ENCODE measurements around the gene PDE4B. TPM values are rescaled to one million over a fixed set of nuclear protein-coding genes. Genes with fewer than 3 reads are reported as not detected.

Gene PDE4B
- total RNA-seq, 1 donor from 2014 or later: 1.2 TPM

DNA sequence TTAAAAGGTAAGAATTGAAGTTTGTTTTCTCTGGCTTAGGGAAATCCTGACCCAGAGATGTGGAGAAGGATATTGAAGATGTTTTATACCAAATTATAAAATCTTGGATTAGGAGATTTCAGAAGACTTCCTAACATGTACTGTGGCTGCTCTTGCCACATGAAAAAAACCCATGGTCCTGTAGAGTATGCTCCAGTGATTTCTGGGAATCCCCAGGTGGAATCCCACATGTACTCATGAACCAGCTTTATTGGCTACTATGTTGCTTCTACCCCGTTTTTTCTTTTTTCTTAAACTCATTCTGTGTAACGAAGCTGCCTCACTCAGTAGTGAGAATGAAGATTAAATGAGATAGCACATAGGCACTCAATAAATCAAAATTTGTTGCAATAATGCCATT lies 608.5 kb downstream of the PDE4B start:
- H3K4me2 ChIP-seq: no peak overlapping the region
- Mint-ChIP-seq H3K27ac (no peak overlapping the region), H3K27me3 (ENCODE audit: insufficient read depth, low read depth) (no peaks in the 10 kb centered on the region), H3K9me3 (no peaks in the 10 kb centered on the region), H3K36me3 (no peaks in the 10 kb centered on the region), H3K4me3 (no peak overlapping the region), H3K4me1 (peaks cover 10% of the 10 kb centered on the region)
- H4K20me1 ChIP-seq (ENCODE audit: low read depth): no peaks in the 10 kb centered on the region
- H3K36me3 ChIP-seq: no peaks in the 10 kb centered on the region
- no peak overlapping the region for H3K4me3 ChIP-seq
- TF ChIP-seq EZH2phosphoT487 (IDR thresholded peaks at IDR 0.05) (no peak), EZH2 (IDR thresholded peaks at IDR 0.05) (no peak)
- TF ChIP-seq, protein P1, sequence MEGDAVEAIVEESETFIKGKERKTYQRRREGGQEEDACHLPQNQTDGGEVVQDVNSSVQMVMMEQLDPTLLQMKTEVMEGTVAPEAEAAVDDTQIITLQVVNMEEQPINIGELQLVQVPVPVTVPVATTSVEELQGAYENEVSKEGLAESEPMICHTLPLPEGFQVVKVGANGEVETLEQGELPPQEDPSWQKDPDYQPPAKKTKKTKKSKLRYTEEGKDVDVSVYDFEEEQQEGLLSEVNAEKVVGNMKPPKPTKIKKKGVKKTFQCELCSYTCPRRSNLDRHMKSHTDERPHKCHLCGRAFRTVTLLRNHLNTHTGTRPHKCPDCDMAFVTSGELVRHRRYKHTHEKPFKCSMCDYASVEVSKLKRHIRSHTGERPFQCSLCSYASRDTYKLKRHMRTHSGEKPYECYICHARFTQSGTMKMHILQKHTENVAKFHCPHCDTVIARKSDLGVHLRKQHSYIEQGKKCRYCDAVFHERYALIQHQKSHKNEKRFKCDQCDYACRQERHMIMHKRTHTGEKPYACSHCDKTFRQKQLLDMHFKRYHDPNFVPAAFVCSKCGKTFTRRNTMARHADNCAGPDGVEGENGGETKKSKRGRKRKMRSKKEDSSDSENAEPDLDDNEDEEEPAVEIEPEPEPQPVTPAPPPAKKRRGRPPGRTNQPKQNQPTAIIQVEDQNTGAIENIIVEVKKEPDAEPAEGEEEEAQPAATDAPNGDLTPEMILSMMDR (IDR thresholded peaks at IDR 0.05): no peak
- H3K79me2 ChIP-seq (ENCODE audit: low read depth): no peaks in the 10 kb centered on the region
- H3K4me1 ChIP-seq: no peaks in the 10 kb centered on the region
- H3K27me3 ChIP-seq: no peaks in the 10 kb centered on the region
- no peak overlapping the region for H3K27ac ChIP-seq
- no peaks in the 10 kb centered on the region for H3F3A ChIP-seq (ENCODE audit: low read depth)
- DNase-seq (ENCODE audit: low spot score): no peak
- H3K9ac ChIP-seq: no peak overlapping the region
- no peak overlapping the region for H2AFZ ChIP-seq (replicated peaks)
- H3K9me3 ChIP-seq (ENCODE audit: low read depth): no peaks in the 10 kb centered on the region

DNA sequence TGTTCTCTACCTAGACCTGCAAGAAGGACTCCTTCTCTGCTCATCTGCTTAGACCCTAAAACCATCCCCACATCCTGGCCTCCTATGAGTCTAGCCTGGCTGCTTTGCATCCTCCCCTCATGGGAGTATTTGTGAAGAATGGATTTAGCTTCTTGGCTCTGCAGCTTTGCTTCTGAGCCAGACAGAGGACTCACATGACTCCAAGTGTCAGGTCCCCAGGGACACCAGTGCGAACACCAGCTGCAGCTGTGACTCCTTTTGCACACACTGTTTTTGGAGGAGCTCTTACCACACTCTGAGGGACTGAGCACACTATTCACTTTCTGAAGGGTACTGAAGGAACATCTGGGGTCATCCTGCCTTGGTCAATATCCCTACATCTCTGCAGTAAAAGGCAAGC lies 609.5 kb downstream of the PDE4B start:
- H3K4me2 ChIP-seq: no peak overlapping the region
- no peaks in the 10 kb centered on the region for H3K27me3 Mint-ChIP-seq (ENCODE audit: insufficient read depth, low read depth)
- no peak for DNase-seq (ENCODE audit: low spot score)

DNA sequence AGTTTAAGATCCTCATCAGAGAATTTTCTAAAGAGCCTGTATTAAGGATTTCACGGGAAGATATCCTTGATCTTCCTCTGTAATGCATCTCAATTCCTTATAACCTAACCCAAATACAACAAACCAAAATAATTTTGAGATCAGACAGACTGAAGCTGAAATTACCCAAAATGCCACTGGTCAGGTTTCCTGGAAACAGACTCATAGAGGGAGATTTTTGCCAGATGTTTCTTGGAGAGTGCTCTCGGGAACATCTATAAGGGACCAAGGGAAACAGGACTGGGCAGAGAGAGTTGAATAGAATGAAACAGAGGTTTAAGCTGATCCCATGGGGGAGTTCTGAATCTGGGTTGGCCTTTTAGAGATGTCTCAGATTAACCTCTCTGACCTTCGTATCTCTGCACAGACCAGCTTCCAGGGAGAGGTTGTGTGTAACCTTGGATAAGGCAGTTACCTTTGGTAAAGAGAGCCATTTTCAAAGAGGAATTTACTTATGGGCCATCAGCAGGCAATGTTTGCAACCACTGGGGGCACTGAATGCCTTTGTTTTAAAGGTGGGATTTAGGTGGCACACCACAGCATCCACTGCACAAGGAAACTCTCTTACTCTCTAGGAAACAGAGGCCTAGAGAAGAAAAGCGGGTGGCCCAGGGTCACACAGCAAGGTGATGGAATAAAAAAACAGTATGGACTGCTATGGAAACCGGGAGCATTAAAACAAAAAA lies 610.5 kb downstream of the PDE4B start:
- H3K9me3 Mint-ChIP-seq: no peaks in the 10 kb centered on the region
- Histone ChIP-seq H4K20me1 (ENCODE audit: low read depth) (no peaks in the 10 kb centered on the region), H2AFZ (replicated peaks) (no peak overlapping the region), H3F3A (ENCODE audit: low read depth) (no peaks in the 10 kb centered on the region), H3K9ac (no peak overlapping the region), H3K4me1 (no peaks in the 10 kb centered on the region), H3K27ac (no peak overlapping the region), H3K79me2 (ENCODE audit: low read depth) (no peaks in the 10 kb centered on the region), H3K4me2 (no peak overlapping the region), H3K36me3 (no peaks in the 10 kb centered on the region), H3K27me3 (no peaks in the 10 kb centered on the region), H3K4me3 (no peak overlapping the region), H3K9me3 (ENCODE audit: low read depth) (no peaks in the 10 kb centered on the region)
- TF ChIP-seq, protein P1 (IDR thresholded peaks at IDR 0.05): peak; percentile 26
- no peak for TF ChIP-seq EZH2phosphoT487 (IDR thresholded peaks at IDR 0.05)
- no peak for TF ChIP-seq EZH2 (IDR thresholded peaks at IDR 0.05)
- DNase-seq (ENCODE audit: low spot score): no peak
- H3K27ac Mint-ChIP-seq: no peak overlapping the region
- H3K4me1 Mint-ChIP-seq: peaks cover 10% of the 10 kb centered on the region
- H3K36me3 Mint-ChIP-seq: no peaks in the 10 kb centered on the region
- no peak overlapping the region for H3K4me3 Mint-ChIP-seq
- H3K27me3 Mint-ChIP-seq (ENCODE audit: insufficient read depth, low read depth): no peaks in the 10 kb centered on the region

More for the DNA sequence above, 609.5 kb downstream of the PDE4B start:
- TF ChIP-seq, protein P1 (IDR thresholded peaks at IDR 0.05): no peak
- TF ChIP-seq EZH2phosphoT487 (IDR thresholded peaks at IDR 0.05) (no peak), EZH2 (IDR thresholded peaks at IDR 0.05) (no peak)
- Mint-ChIP-seq H3K27ac (no peak overlapping the region), H3K36me3 (no peaks in the 10 kb centered on the region), H3K4me3 (no peak overlapping the region), H3K4me1 (peaks cover 10% of the 10 kb centered on the region), H3K9me3 (no peaks in the 10 kb centered on the region)
- Histone ChIP-seq H3K27me3 (no peaks in the 10 kb centered on the region), H3F3A (ENCODE audit: low read depth) (no peaks in the 10 kb centered on the region), H3K4me3 (no peak overlapping the region), H3K36me3 (no peaks in the 10 kb centered on the region), H4K20me1 (ENCODE audit: low read depth) (no peaks in the 10 kb centered on the region), H3K79me2 (ENCODE audit: low read depth) (no peaks in the 10 kb centered on the region), H3K27ac (no peak overlapping the region), H3K9ac (no peak overlapping the region), H2AFZ (replicated peaks) (no peak overlapping the region), H3K4me1 (no peaks in the 10 kb centered on the region), H3K9me3 (ENCODE audit: low read depth) (no peaks in the 10 kb centered on the region)
